NCI-H1417 treated with DMSO at 0.1 percent for 48 hours (cell line): ENCODE results near the gene COL4A1.

ENCODE experiments used
- DNase-seq: peaks from one replicate; lab custom pipeline; 2025; lab: John Stamatoyannopoulos, UW

The COL4A1 gene

GRCh38 chr13:110274687-110275086 lies 32.3 kb downstream of the COL4A1 start:
- no peak for DNase-seq

GRCh38 chr13:110273254-110273653 lies 33.7 kb downstream of the COL4A1 start:
- DNase-seq = no peak

- no peak for DNase-seq
These were observed 34.3 kb downstream of the COL4A1 start for GRCh38 chr13:110272651-110273050.

DNA sequence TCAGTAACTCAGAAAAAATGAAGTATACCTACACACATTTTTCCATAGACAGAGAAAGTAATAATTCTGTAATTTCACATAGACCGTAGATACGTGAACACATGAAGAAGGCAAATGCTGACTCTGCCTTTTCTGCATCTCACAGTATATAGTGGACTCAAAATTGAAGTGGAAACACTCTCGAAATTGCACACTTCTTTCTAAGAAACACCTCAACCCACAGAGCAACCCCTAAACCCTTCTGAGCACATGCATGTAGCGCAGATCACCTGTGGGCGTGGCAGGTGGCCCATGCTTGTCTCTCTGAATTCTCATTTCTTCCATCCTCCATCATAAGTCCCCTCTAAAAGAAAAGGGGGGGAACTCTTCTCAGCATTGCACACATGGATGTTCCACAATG lies 34.7 kb downstream of the COL4A1 start:
- DNase-seq = no peak

DNA sequence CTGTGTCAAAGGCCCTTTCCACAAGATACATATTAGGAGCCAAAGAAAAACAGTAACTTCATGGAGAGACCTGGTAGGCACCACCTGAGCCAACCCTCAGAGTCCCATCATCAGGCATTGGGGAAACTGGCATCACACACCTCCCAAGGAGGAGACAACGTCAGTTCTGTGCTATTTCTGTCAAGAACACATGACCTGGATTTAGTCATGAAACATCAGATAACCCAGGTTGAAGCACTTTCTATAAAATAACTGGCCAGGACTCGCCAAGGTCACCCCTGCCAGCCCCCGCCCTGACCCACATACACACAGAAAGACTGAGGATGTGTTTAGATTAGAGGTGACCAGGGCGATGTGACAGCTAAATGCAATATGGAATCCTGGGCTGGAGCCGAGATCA lies 35.6 kb downstream of the COL4A1 start:
- no peak for DNase-seq

GRCh38 chr13:110270507-110270906 lies 36.5 kb downstream of the COL4A1 start:
- no peak for DNase-seq

GRCh38 chr13:110269509-110270185 lies 37.3 kb downstream of the COL4A1 start:
- DNase-seq = no peak

DNA sequence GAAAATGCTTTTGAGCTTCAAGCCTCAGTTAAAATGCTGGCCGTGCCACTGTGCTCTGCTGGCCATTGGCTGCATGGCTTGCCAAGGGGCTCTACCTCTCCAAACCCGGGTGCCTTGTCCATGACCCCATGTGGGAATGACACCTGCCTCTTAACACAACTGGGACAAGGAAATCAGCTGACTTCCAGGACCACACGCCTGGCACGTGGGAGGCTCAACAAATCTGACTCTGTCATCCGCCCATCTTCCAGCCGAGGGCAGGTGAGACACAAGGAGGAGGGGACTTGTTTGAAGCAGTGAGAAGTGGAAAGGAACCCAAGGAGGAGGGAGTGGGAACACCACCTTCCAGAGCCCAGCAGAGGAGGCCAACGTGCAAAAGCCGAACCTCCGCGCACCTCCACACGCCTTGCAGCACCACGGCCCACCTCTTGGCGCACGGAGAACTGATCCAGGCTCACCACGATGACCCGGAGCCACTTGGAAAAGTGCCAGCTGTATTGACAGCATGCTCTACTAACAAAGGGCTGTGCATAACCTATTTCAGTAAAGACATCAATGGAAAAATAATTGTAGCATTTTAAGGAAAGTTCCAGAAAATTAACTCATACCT lies 38.3 kb downstream of the COL4A1 start:
- no peak for DNase-seq

- DNase-seq = no peak
These were observed 38.9 kb downstream of the COL4A1 start for GRCh38 chr13:110268061-110268460.

DNA sequence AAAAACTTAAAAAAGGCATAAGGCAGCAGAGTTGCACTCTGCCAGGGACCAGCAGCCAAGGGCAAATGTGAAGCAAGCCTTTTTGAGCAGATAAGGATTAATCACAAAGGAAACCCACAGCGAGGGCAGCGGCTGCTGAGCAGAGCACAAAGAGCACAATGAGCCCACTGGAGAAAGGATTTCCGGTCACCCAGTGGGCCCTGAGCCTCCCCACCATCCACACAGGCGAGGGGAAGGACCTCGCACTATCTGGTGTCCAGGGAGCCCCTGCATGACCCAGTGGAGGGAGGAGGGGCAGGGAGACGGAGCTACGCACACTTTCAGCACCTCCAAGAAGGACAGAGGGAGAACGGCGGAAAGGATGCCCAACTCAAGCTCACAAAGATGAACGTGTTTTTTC lies 40.0 kb downstream of the COL4A1 start:
- DNase-seq = no peak

DNA sequence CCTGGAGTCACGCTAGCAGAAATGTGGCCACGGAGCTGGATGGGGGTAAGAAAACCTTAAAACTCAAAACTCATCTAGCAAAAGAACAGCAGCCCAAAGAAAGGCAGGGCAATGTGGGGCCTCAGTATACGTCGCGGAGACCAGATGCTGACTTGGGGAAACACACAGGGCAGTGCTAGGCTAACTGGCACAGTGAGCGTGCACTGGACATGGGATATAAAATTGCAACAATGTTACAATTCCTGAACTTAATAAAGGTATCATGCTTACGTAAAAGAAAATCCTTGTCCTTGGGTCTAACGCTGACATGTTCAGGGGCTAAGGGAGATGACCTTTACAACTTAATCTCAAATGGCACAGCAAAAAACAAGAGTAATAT lies 40.5 kb downstream of the COL4A1 start:
- DNase-seq = no peak

GRCh38 chr13:110265682-110266430 lies 41.1 kb downstream of the COL4A1 start:
- DNase-seq = no peak

GRCh38 chr13:110265341-110265681 lies 41.6 kb downstream of the COL4A1 start:
- no peak for DNase-seq

- DNase-seq = no peak
These were observed 42.2 kb downstream of the COL4A1 start for GRCh38 chr13:110264685-110265275.

DNA sequence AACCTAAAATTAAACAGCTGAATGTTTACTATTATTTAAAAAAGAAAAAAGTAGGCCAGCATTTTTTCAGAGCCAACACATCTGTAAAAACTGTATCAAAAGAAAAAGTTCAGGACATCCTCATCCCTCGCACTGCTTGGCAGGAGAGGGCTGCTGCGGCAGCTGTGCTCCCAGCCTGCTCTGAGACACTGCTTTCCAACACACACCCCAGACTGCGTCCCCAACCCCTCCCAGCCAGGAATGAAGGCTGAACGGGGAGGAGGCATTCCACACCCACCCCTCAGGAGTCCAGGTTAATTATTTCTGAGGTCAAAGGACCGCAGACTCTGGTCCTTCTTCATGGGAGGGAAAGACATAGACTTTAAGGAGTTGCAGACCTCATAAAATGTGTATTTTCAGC lies 43.1 kb downstream of the COL4A1 start:
- DNase-seq = no peak

DNA sequence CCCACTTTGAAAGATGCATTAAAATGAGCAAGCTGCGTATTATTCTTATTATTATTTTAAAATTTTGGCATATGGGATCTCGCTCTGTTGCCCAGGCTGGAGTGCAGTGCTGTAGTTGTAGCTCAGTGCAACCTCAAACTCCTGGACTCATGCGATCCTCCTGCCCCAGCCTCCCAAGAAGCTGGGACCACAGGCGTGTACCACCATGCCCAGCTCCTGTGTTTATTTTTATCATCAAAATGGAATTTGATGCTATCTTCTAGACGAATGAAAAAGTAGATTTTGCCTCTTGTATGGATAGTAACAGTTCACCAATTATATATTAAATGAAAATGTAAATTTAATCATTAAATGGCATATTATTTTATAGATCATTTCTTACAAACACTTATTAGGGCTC lies 43.6 kb downstream of the COL4A1 start:
- DNase-seq = no peak

- DNase-seq = no peak
These were observed 44.3 kb downstream of the COL4A1 start for GRCh38 chr13:110262508-110263291.

- no peak for DNase-seq
These were observed 44.9 kb downstream of the COL4A1 start for GRCh38 chr13:110262082-110262436.

- DNase-seq = no peak
These were observed 45.5 kb downstream of the COL4A1 start for GRCh38 chr13:110261166-110262081.

DNA sequence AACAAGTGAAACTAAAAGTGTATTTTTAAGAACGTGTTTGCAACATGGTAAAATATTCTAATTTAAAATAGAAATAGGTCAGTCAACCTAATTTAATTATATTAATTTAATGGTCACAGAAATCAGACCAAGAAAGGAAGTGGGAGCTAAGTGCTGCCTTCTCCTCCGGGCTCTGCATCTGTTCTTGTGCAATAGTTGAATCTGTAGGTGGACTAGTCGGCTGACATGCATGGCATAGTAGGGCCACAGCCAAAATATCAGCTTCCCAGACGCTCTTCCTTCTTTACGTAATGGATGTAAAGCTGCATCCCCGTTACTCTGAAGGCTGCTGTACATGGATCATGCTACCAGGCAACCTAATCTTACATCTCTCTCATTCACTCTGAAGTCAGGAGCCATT lies 47.3 kb downstream of the COL4A1 start:
- DNase-seq = no peak

DNA sequence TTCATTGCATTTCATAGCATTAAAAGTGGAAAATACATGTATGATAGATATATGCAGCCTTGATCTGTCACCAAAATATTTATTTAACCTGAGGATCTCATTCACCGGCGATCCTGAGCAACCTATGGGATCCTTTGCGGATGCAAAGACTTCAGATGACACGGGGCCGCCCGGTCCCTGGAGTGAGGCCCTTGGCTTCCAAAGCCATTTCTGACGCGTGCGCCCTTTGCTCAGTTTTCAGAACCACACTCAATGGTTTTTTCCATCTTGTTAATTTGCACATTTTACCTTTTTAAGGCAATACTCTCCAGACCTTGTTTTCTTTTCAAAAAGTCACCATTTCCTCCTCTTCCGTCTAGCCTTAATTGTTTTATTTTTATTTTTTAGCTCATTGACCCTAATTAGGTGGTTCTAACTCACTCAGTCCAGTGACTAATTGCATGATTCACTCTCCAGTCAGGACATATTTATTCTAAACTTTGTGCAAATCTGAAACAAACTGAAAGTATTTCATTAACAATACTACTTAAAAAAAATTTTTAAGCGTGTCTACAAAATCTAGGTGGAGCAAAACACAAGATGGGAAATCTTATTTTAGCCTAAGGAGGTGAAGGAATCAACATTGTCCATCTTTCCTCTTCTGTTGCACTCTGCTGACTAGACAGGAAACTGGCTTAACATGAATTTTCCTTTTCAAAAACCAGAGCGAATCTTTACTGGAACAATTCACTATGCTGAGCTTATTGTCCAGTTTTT lies 47.9 kb downstream of the COL4A1 start:
- no peak for DNase-seq
